ENCODE results near the gene MOBP.

The MOBP gene

GRCh38 chr3:39474126-39474515, 6.6 kb downstream of the MOBP start:
- TF ChIP-seq, protein P1, sequence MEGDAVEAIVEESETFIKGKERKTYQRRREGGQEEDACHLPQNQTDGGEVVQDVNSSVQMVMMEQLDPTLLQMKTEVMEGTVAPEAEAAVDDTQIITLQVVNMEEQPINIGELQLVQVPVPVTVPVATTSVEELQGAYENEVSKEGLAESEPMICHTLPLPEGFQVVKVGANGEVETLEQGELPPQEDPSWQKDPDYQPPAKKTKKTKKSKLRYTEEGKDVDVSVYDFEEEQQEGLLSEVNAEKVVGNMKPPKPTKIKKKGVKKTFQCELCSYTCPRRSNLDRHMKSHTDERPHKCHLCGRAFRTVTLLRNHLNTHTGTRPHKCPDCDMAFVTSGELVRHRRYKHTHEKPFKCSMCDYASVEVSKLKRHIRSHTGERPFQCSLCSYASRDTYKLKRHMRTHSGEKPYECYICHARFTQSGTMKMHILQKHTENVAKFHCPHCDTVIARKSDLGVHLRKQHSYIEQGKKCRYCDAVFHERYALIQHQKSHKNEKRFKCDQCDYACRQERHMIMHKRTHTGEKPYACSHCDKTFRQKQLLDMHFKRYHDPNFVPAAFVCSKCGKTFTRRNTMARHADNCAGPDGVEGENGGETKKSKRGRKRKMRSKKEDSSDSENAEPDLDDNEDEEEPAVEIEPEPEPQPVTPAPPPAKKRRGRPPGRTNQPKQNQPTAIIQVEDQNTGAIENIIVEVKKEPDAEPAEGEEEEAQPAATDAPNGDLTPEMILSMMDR (IDR thresholded peaks at IDR 0.05; ENCODE audit: insufficient read depth, low read length, poor library complexity, severe bottlenecking) = no peak
- Histone ChIP-seq H3K4me3 (ENCODE audit: insufficient read depth, low read length, poor library complexity, severe bottlenecking) (no peak overlapping the region), H2AFZ (ENCODE audit: low read depth, low read length, severe bottlenecking) (no peak overlapping the region)

GRCh38 chr3:39476783-39477182, 9.3 kb downstream of the MOBP start:
- no peak overlapping the region for H3K4me2 ChIP-seq (ENCODE audit: low read depth, low read length, poor library complexity, severe bottlenecking)
- no peak overlapping the region for H3K9ac ChIP-seq (ENCODE audit: low read length)
- no peaks in the 10 kb centered on the region for H3F3A ChIP-seq (ENCODE audit: insufficient read depth)
- TF ChIP-seq EZH2phosphoT487 (conservative IDR thresholded peaks at IDR 0.05; ENCODE audit: low read length) = no peak
- TF ChIP-seq, protein P1 (IDR thresholded peaks at IDR 0.05; ENCODE audit: insufficient read depth, low read length, poor library complexity, severe bottlenecking) = no peak
- no peaks in the 10 kb centered on the region for H3K9me3 ChIP-seq (ENCODE audit: insufficient read depth, low read length)
- H3K36me3 ChIP-seq (ENCODE audit: low read length) = no peaks in the 10 kb centered on the region
- no peaks in the 10 kb centered on the region for H4K20me1 ChIP-seq (ENCODE audit: low read depth, low read length)
- H3K4me3 ChIP-seq (ENCODE audit: insufficient read depth, low read length, poor library complexity, severe bottlenecking) = no peak overlapping the region
- H3K27ac ChIP-seq (ENCODE audit: low read depth, low read length) = no peak overlapping the region
- no peaks in the 10 kb centered on the region for H3K9me2 ChIP-seq (replicated peaks; ENCODE audit: insufficient read depth, low read length)
- no peak overlapping the region for H2AFZ ChIP-seq (ENCODE audit: low read depth, low read length, severe bottlenecking)
- H3K27me3 ChIP-seq (ENCODE audit: low read length) = no peaks in the 10 kb centered on the region
- no peaks in the 10 kb centered on the region for H3K79me2 ChIP-seq (ENCODE audit: insufficient read depth, low read length)

More at GRCh38 chr3:39474126-39474515, 6.6 kb downstream of the MOBP start:
- H3K36me3 ChIP-seq (ENCODE audit: low read length) = no peaks in the 10 kb centered on the region
- H3K9me3 ChIP-seq (ENCODE audit: insufficient read depth, low read length) = no peaks in the 10 kb centered on the region
- no peaks in the 10 kb centered on the region for H4K20me1 ChIP-seq (ENCODE audit: low read depth, low read length)
- H3K9me2 ChIP-seq (replicated peaks; ENCODE audit: insufficient read depth, low read length) = no peaks in the 10 kb centered on the region
- no peaks in the 10 kb centered on the region for H3K27me3 ChIP-seq (ENCODE audit: low read length)
- H3K79me2 ChIP-seq (ENCODE audit: insufficient read depth, low read length) = no peaks in the 10 kb centered on the region
- no peak overlapping the region for H3K27ac ChIP-seq (ENCODE audit: low read depth, low read length)
- no peak overlapping the region for H3K4me2 ChIP-seq (ENCODE audit: low read depth, low read length, poor library complexity, severe bottlenecking)
- H3K9ac ChIP-seq (ENCODE audit: low read length) = no peak overlapping the region
- no peaks in the 10 kb centered on the region for H3F3A ChIP-seq (ENCODE audit: insufficient read depth)

DNA sequence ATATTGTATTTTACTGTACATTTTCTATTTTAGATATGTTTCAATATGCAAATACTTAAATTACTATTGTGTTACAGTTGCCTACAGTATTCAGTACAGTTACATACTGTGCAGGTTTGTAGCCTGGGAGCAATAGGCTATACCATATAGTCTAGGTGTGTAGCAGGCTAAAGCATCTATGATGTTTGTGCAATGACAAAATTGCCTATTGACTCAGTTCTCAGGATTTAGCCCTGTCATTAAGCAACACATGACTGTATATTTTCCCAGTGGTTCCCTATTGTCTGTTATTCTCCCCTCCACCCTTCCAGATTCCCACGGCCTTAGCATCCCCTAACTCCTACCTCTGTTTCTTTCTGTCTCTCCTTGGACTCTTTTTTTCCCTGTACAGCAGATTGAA, 10.7 kb downstream of the MOBP start:
- H3F3A ChIP-seq (ENCODE audit: insufficient read depth) = no peaks in the 10 kb centered on the region
- no peak overlapping the region for H3K4me2 ChIP-seq (ENCODE audit: low read depth, low read length, poor library complexity, severe bottlenecking)
- H3K79me2 ChIP-seq (ENCODE audit: insufficient read depth, low read length) = no peaks in the 10 kb centered on the region
- no peak overlapping the region for H2AFZ ChIP-seq (ENCODE audit: low read depth, low read length, severe bottlenecking)
- H3K9me3 ChIP-seq (ENCODE audit: insufficient read depth, low read length) = no peaks in the 10 kb centered on the region
- H3K9ac ChIP-seq (ENCODE audit: low read length) = no peak overlapping the region
- H3K27me3 ChIP-seq (ENCODE audit: low read length) = no peaks in the 10 kb centered on the region
- no peaks in the 10 kb centered on the region for H4K20me1 ChIP-seq (ENCODE audit: low read depth, low read length)
- no peak overlapping the region for H3K4me3 ChIP-seq (ENCODE audit: insufficient read depth, low read length, poor library complexity, severe bottlenecking)
- no peak overlapping the region for H3K27ac ChIP-seq (ENCODE audit: low read depth, low read length)
- TF ChIP-seq EZH2phosphoT487 (conservative IDR thresholded peaks at IDR 0.05; ENCODE audit: low read length) = no peak
- TF ChIP-seq, protein P1 (IDR thresholded peaks at IDR 0.05; ENCODE audit: insufficient read depth, low read length, poor library complexity, severe bottlenecking) = no peak
- H3K9me2 ChIP-seq (replicated peaks; ENCODE audit: insufficient read depth, low read length) = no peaks in the 10 kb centered on the region
- H3K36me3 ChIP-seq (ENCODE audit: low read length) = no peaks in the 10 kb centered on the region

Measured in SU-DHL-6 (cell line).